Trophoblast cell (in vitro differentiated cells and primary cell): Measurements from ENCODE around the gene NAXD.
A peak's percentile ranks its signal among the peaks of the same experiment; 100 is the strongest.

ENCODE experiments used
- DNase-seq, 2 donors: peaks; one replicate each; pipeline ENCODE4 v3.0.0-alpha.2; 2016
- H2AFZ ChIP-seq: 2 replicates; pipeline ENCODE4 v1.6.1; 2013; ENCODE audit warnings: low read length, moderate library complexity, mild to moderate bottlenecking; ENCODE audit not compliant: insufficient read depth, poor library complexity
- H2AK5ac ChIP-seq: 2 replicates; pipeline ENCODE4 v1.6.1; 2013; ENCODE audit warnings: mild to moderate bottlenecking, low read length
- H2BK120ac ChIP-seq: 2 replicates; pipeline ENCODE4 v1.6.1; 2013; ENCODE audit warnings: low read length, mild to moderate bottlenecking, moderate library complexity; ENCODE audit not compliant: insufficient read depth, poor library complexity
- H2BK12ac ChIP-seq: 2 replicates; pipeline ENCODE4 v1.6.1; 2013; ENCODE audit warnings: mild to moderate bottlenecking, low read length, moderate library complexity
- H2BK5ac ChIP-seq: 2 replicates; pipeline ENCODE4 v1.6.1; 2013; ENCODE audit warnings: low read length, low read depth, moderate library complexity, mild to moderate bottlenecking; ENCODE audit not compliant: poor library complexity
- H3K14ac ChIP-seq: 2 replicates; pipeline ENCODE4 v1.6.1; 2013; ENCODE audit warnings: mild to moderate bottlenecking, low read length
- H3K18ac ChIP-seq: 2 replicates; pipeline ENCODE4 v1.6.1; 2013; ENCODE audit warnings: mild to moderate bottlenecking, low read length
- H3K23ac ChIP-seq: 2 replicates; pipeline ENCODE4 v1.6.1; 2013; ENCODE audit warnings: low read length
- H3K27ac ChIP-seq: 2 replicates; pipeline ENCODE4 v1.5.1; 2013; ENCODE audit warnings: low read depth, mild to moderate bottlenecking, inconsistent platforms, low read length, moderate library complexity
- H3K27me3 ChIP-seq: 2 replicates; pipeline ENCODE4 v1.6.1; 2013; ENCODE audit warnings: inconsistent platforms, mild to moderate bottlenecking, low read length, moderate library complexity; ENCODE audit not compliant: insufficient read depth
- H3K36me3 ChIP-seq, 2 experiments: 1 replicate in 1 of 2; 2 replicates in 1 of 2; pipeline ENCODE4 v1.6.1; 2013; ENCODE audit warnings: low read length in 2 of 2, mild to moderate bottlenecking in 2 of 2, moderate library complexity in 1 of 2; ENCODE audit not compliant: insufficient read depth in 2 of 2, control insufficient read depth in 1 of 2
- H3K4ac ChIP-seq: 2 replicates; pipeline ENCODE4 v1.6.1; 2013; ENCODE audit warnings: low read depth, mild to moderate bottlenecking, low read length, moderate library complexity
- H3K4me1 ChIP-seq, 2 experiments: 1 replicate in 1 of 2; 2 replicates in 1 of 2; pipeline ENCODE4 v1.6.1; 2013; ENCODE audit warnings: low read length in 2 of 2, mild to moderate bottlenecking in 2 of 2, moderate library complexity in 1 of 2; ENCODE audit not compliant: insufficient read depth in 2 of 2, control insufficient read depth in 1 of 2
- H3K4me2 ChIP-seq: 2 replicates; pipeline ENCODE4 v1.6.1; 2013; ENCODE audit warnings: inconsistent platforms, mild to moderate bottlenecking, low read length, moderate library complexity
- H3K4me3 ChIP-seq: 2 replicates; pipeline ENCODE4 v1.5.1; 2013; ENCODE audit warnings: mild to moderate bottlenecking, low read depth, low read length, inconsistent platforms
- H3K79me1 ChIP-seq: one replicate; pipeline ENCODE4 v1.6.1; 2013; ENCODE audit warnings: low read length
- H3K79me2 ChIP-seq: 2 replicates; pipeline ENCODE4 v1.6.1; 2013; ENCODE audit warnings: low read length, mild to moderate bottlenecking; ENCODE audit not compliant: control insufficient read depth, insufficient read depth, poor library complexity
- H3K9ac ChIP-seq: 2 replicates; pipeline ENCODE4 v1.6.1; 2013; ENCODE audit warnings: mild to moderate bottlenecking, low read length
- H3K9me3 ChIP-seq: 2 replicates; pipeline ENCODE4 v1.6.1; 2013; ENCODE audit warnings: low read depth, mild to moderate bottlenecking, control low read depth, inconsistent platforms, low read length; ENCODE audit not compliant: insufficient read depth
- H4K12ac ChIP-seq: 2 replicates; pipeline ENCODE4 v1.6.1; 2013; ENCODE audit warnings: low read depth, mild to moderate bottlenecking, low read length, moderate library complexity
- H4K8ac ChIP-seq: 2 replicates; pipeline ENCODE4 v1.6.1; 2013; ENCODE audit warnings: low read depth, mild to moderate bottlenecking, low read length, moderate library complexity
- H4K91ac ChIP-seq: one replicate; pipeline ENCODE4 v1.6.1; 2013; ENCODE audit warnings: low read depth, mild to moderate bottlenecking, low read length, moderate library complexity
- WGBS: extraction: QIAGEN DNeasy Blood & Tissue Kit; methylation state at CpG from one replicate; pipeline ENCODE4 v1.1.7; 2013; ENCODE audit warnings: missing lambda C conversion rate; ENCODE audit not compliant: insufficient read length, insufficient coverage; ENCODE audit errors: extremely low coverage; 5-methylcytosine and 5-hydroxymethylcytosine counted together

The NAXD gene

DNA sequence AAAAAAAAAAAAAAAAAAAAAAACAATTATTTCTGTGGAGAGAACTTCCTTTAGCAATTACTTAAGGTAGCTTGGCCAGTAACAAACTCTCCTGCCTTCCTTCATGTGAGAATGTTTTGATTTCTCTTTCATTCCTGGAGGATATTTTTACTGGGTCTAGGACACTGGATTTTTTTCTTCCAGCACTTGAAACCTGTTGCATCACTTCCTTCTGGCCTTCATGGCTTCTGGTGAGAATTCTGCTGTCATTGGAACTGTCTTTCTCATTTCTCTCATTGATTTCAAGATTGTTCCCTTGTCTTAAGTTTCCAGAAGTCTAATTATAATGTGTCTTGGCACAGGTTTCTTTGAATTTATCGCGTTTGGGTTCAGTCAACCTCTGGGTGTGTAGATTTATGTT lies 34.5 kb upstream of the NAXD start:
- Histone ChIP-seq H3K27me3 (no peaks in the 10 kb centered on the region), H3K36me3 (no peaks in the 10 kb centered on the region), H4K12ac (no peak overlapping the region), H3K4me3 (no peak overlapping the region), H2BK120ac (no peak overlapping the region), H2BK5ac (no peak overlapping the region), H2AK5ac (no peak overlapping the region), H3K9me3 (peaks cover 2% of the 10 kb centered on the region), H3K4me1 (no peaks in the 10 kb centered on the region), H3K79me1 (no peaks in the 10 kb centered on the region), H3K23ac (no peak overlapping the region), H4K8ac (no peak overlapping the region), H3K79me2 (no peaks in the 10 kb centered on the region), H2BK12ac (no peak overlapping the region), H3K4me2 (no peak overlapping the region), H3K27ac (no peak overlapping the region), H3K14ac (no peak overlapping the region), H3K4ac (no peak overlapping the region), H3K18ac (no peak overlapping the region), H2AFZ (no peak overlapping the region), H3K9ac (no peak overlapping the region), H4K91ac (no peak overlapping the region)
- DNase-seq: no peak
- no CpG with 5 or more reads among the region's 2 CpGs for WGBS

DNA sequence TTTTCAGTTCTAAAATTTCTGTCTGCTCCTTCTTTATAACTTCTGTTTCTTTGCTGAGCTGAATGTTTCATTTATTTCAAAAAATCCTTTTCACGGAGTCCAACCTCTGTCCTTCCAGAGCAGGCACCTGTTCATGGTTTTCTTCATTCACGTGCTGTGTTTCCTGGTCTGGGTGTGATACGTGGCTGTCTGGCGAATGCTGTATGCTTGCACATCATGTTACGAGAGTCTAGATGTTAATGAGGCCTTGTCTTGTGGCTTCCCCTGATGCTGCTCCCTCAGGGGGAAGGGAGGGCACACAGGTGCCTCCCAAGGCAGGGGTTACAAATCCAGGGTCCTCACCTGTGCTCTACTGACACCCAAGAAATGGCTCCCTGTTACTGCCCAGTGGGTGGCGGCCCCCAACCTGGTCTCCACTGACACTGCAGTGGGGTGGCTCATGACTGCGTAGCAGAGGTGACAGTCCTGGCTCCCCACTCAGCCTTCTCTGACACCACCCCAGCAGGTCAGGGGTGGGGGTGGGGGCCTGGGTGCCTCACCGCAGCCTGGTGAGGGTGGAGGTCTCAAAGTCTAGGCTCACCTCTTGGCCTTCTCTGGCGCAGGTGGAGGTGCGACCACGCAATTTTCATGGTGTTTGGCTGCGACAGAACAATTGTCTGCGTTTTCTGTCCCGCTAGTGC lies 33.7 kb upstream of the NAXD start:
- Histone ChIP-seq H3K4me1 (no peaks in the 10 kb centered on the region), H3K18ac (no peak overlapping the region), H4K91ac (no peak overlapping the region), H4K12ac (no peak overlapping the region), H3K4me2 (no peak overlapping the region), H3K23ac (no peak overlapping the region), H3K14ac (no peak overlapping the region), H2BK12ac (no peak overlapping the region), H2AFZ (no peak overlapping the region), H3K27me3 (no peaks in the 10 kb centered on the region), H4K8ac (no peak overlapping the region), H3K4me3 (no peak overlapping the region), H3K79me2 (no peaks in the 10 kb centered on the region), H3K4ac (no peak overlapping the region), H2AK5ac (no peak overlapping the region), H3K27ac (no peak overlapping the region), H3K9ac (no peak overlapping the region), H3K79me1 (no peaks in the 10 kb centered on the region), H3K36me3 (no peaks in the 10 kb centered on the region), H2BK120ac (no peak overlapping the region), H3K9me3 (peaks cover 2% of the 10 kb centered on the region), H2BK5ac (no peak overlapping the region)
- DNase-seq: no peak
- no CpG with 5 or more reads among the region's 14 CpGs for WGBS

GRCh38 chr13:110582421-110582954 lies 32.9 kb upstream of the NAXD start:
- H2AFZ ChIP-seq: no peak overlapping the region
- no peaks in the 10 kb centered on the region for H3K79me1 ChIP-seq
- no peak overlapping the region for H3K9ac ChIP-seq
- no peaks in the 10 kb centered on the region for H3K27me3 ChIP-seq
- no peak overlapping the region for H3K14ac ChIP-seq
- H2BK120ac ChIP-seq: no peak overlapping the region
- peaks cover 2% of the 10 kb centered on the region for H3K9me3 ChIP-seq
- no peaks in the 10 kb centered on the region for H3K79me2 ChIP-seq
- no peak overlapping the region for H3K4me2 ChIP-seq
- H2AK5ac ChIP-seq: no peak overlapping the region
- peak; percentile 60 to 75 for DNase-seq
- no peak overlapping the region for H3K18ac ChIP-seq
- no CpG with 5 or more reads among the region's 13 CpGs for WGBS
- no peak overlapping the region for H3K27ac ChIP-seq
- H3K4me1 ChIP-seq: no peaks in the 10 kb centered on the region
- H2BK12ac ChIP-seq: no peak overlapping the region
- H4K91ac ChIP-seq: no peak overlapping the region
- H4K8ac ChIP-seq: no peak overlapping the region
- H3K4me3 ChIP-seq: no peak overlapping the region
- no peak overlapping the region for H2BK5ac ChIP-seq
- H3K23ac ChIP-seq: no peak overlapping the region
- H3K36me3 ChIP-seq: no peaks in the 10 kb centered on the region
- H3K4ac ChIP-seq: no peak overlapping the region
- no peak overlapping the region for H4K12ac ChIP-seq

DNA sequence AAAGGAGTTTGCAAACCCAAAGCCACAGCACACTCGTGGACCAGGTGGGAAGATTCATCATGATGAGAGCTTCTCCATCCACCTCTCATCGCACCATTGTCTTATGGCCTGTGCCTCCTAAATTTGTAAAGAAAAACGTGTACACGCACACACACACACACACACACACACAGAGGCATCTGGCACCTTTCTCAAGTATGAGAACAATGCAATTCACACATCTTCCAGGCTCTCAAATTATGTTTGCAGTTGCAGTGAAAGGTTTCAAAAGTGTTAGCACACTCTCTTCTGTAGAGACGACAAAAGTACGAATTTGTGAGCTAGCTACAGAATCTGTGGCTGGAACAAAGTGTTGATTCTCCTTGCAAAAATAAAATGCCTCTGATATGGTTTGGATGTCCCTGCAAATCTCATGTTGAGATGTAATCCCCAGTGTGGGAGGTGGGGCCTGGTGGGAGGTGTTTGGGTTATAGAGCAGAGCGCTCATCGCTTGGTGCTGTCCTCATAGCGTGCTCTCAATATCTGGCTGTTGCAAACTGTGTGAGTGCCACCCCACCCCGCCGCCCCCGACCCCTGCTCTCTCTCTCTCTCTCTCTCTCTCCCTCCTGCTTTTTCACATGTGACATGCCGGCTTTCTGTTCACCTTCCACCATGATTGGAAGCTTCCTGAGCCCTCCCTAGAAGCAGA lies 32.0 kb upstream of the NAXD start:
- WGBS: no CpG with 5 or more reads among the region's 13 CpGs
- H3K79me1 ChIP-seq: no peaks in the 10 kb centered on the region
- H2AK5ac ChIP-seq: no peak overlapping the region
- H4K91ac ChIP-seq: no peak overlapping the region
- H3K36me3 ChIP-seq: no peaks in the 10 kb centered on the region
- H3K4me1 ChIP-seq: no peaks in the 10 kb centered on the region
- no peak overlapping the region for H3K23ac ChIP-seq
- H3K9me3 ChIP-seq: peaks cover 2% of the 10 kb centered on the region
- no peak overlapping the region for H3K9ac ChIP-seq
- H2AFZ ChIP-seq: no peak overlapping the region
- H4K8ac ChIP-seq: no peak overlapping the region
- H3K27me3 ChIP-seq: no peaks in the 10 kb centered on the region
- peak in 1 of 2 donors; percentile 56 for DNase-seq
- H3K79me2 ChIP-seq: no peaks in the 10 kb centered on the region
- no peak overlapping the region for H4K12ac ChIP-seq
- no peak overlapping the region for H3K18ac ChIP-seq
- H3K4me2 ChIP-seq: no peak overlapping the region
- H2BK120ac ChIP-seq: no peak overlapping the region
- H3K14ac ChIP-seq: no peak overlapping the region
- no peak overlapping the region for H3K4me3 ChIP-seq
- H2BK5ac ChIP-seq: no peak overlapping the region
- H3K27ac ChIP-seq: no peak overlapping the region
- no peak overlapping the region for H3K4ac ChIP-seq
- H2BK12ac ChIP-seq: no peak overlapping the region
